ENCODE measurements around the gene EMC9.

DNA sequence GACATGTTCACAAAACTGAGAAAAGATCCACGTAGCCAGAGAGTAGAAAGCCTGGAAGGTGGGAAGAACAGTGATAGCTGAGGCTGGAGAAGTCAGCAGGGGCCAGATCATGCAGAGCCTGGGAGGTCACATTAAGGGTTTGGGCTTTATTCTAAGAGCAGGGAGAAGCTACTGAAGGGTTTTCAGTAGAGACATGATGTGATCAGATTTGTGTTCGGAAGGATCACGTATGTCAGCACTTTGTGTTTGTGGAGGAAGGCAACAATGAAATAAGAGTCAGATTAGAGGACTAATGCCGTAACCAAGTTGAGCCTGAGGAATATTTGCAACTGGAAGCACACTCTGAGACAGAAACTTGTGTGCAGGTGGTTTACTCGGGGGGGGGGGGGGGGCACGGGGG lies 51.5 kb downstream of the EMC9 start:
- TF ChIP-seq, protein P1, sequence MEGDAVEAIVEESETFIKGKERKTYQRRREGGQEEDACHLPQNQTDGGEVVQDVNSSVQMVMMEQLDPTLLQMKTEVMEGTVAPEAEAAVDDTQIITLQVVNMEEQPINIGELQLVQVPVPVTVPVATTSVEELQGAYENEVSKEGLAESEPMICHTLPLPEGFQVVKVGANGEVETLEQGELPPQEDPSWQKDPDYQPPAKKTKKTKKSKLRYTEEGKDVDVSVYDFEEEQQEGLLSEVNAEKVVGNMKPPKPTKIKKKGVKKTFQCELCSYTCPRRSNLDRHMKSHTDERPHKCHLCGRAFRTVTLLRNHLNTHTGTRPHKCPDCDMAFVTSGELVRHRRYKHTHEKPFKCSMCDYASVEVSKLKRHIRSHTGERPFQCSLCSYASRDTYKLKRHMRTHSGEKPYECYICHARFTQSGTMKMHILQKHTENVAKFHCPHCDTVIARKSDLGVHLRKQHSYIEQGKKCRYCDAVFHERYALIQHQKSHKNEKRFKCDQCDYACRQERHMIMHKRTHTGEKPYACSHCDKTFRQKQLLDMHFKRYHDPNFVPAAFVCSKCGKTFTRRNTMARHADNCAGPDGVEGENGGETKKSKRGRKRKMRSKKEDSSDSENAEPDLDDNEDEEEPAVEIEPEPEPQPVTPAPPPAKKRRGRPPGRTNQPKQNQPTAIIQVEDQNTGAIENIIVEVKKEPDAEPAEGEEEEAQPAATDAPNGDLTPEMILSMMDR (IDR thresholded peaks at IDR 0.05) = no peak
- TF ChIP-seq EZH2 (IDR thresholded peaks at IDR 0.05) = no peak
